Gastrocnemius medialis (tissue), 4 donors: Measurements from ENCODE around the gene VARS1.

Source experiments
- POLR2A ChIP-seq, 2 donors: fragments of 450-650 bp; IDR thresholded peaks; one replicate each; pipeline ENCODE4 v1.6.1; 2017; ENCODE audit warnings: antibody characterized with exemption in 2 of 2, mild to moderate bottlenecking in 2 of 2, moderate library complexity in 2 of 2
- TF ChIP-seq, protein P1 (sequence below), 5 experiments: fragments of 450-650 bp in 3 of 5; fragments of 200-600 bp in 2 of 5; sonication (generic) in 2 of 5; IDR thresholded peaks in 4 of 5; conservative IDR thresholded peaks in 1 of 5; 1 replicate in 4 of 5; 2 replicates in 1 of 5; pipeline ENCODE4 v1.5.1; 2016 to 2019; ENCODE audit warnings: antibody characterized with exemption in 5 of 5, mild to moderate bottlenecking in 3 of 5, moderate library complexity in 3 of 5

DNA sequence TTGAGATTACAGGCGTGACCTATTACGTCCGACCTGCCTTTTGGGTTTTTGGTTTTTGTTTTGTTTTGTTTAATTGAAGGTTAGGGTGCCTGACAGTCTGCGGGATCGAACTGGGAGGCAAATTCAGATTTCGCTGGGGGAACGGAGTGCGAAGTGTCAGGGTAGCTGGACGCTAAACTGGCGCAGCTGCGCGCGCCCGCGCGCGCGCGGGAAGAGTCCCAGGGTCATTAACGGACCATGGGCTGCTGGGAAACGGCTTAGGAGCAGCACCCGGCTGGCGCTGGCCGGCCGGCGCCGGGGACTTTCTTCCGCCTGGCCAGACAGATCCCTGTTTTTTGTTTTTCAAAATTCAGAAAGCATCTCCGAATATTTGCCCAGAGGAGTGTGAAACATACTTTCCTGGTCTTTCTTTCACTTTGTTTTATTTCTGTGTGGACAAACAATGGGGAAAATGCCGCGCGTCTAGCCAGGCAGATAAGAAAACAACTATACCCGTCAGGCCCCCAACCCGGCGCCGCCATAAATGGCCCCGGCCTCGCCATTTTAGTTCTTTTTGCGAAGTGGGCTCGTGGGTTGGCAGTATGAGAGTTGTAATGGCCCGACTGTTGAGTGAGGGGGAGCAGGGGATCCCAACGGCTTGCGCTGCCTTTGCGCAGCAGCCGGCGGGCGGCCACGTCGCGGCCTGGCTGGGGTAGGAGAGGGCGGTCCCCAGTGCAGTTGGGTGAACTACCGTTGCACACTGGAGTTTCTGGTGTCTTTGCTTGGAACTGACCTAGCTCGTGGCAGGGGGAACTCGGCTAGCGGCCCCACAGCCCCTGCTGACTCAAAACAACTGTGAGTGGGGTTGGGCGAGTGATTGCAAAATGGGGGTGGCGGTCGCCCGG, 39.1 kb upstream of the VARS1 start:
- TF ChIP-seq, protein P1, sequence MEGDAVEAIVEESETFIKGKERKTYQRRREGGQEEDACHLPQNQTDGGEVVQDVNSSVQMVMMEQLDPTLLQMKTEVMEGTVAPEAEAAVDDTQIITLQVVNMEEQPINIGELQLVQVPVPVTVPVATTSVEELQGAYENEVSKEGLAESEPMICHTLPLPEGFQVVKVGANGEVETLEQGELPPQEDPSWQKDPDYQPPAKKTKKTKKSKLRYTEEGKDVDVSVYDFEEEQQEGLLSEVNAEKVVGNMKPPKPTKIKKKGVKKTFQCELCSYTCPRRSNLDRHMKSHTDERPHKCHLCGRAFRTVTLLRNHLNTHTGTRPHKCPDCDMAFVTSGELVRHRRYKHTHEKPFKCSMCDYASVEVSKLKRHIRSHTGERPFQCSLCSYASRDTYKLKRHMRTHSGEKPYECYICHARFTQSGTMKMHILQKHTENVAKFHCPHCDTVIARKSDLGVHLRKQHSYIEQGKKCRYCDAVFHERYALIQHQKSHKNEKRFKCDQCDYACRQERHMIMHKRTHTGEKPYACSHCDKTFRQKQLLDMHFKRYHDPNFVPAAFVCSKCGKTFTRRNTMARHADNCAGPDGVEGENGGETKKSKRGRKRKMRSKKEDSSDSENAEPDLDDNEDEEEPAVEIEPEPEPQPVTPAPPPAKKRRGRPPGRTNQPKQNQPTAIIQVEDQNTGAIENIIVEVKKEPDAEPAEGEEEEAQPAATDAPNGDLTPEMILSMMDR (IDR thresholded peaks at IDR 0.05 in 4 of 5, conservative IDR thresholded peaks at IDR 0.05 in 1 of 5) = peak in 1 of 5 experiments; percentile 9
- TF ChIP-seq POLR2A (IDR thresholded peaks at IDR 0.05) = peak; percentile 73 to 74
